ENCODE measurements around the gene CFAP126.
"Not testable (repeated sequence)": the region's sequence is repeated elsewhere in the genome, so short reads cannot be mapped to it uniquely, and the experiment has no call there.

The CFAP126 gene

DNA sequence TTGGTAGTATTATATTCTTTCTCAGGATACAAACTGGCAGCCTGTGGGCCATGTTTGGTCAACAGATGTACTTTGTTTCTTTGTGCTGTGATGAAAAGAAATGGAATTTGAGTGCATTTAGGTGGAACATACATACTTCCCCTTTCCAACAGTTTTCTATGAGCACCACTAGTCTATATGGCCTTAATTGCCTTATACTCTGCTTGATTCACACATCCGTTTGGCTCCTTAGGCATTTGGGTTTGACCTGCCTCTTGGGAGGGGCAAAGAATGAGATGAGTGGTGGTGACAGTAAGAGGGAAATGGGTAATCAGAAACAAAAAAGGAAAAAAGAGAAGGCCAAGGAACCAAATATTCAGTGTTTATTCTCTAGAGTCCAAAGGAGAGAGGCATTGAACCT, 17.0 kb downstream of the CFAP126 start:
- no peak for DNase-seq (ENCODE audit: low read depth)
- H3K4me3 ChIP-seq (ENCODE audit: low read depth, low read length) = no peak overlapping the region
- TF ChIP-seq, protein P1, sequence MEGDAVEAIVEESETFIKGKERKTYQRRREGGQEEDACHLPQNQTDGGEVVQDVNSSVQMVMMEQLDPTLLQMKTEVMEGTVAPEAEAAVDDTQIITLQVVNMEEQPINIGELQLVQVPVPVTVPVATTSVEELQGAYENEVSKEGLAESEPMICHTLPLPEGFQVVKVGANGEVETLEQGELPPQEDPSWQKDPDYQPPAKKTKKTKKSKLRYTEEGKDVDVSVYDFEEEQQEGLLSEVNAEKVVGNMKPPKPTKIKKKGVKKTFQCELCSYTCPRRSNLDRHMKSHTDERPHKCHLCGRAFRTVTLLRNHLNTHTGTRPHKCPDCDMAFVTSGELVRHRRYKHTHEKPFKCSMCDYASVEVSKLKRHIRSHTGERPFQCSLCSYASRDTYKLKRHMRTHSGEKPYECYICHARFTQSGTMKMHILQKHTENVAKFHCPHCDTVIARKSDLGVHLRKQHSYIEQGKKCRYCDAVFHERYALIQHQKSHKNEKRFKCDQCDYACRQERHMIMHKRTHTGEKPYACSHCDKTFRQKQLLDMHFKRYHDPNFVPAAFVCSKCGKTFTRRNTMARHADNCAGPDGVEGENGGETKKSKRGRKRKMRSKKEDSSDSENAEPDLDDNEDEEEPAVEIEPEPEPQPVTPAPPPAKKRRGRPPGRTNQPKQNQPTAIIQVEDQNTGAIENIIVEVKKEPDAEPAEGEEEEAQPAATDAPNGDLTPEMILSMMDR (IDR thresholded peaks at IDR 0.05; ENCODE audit: insufficient read depth, low read depth, low read length, missing control alignments) = no peak

DNA sequence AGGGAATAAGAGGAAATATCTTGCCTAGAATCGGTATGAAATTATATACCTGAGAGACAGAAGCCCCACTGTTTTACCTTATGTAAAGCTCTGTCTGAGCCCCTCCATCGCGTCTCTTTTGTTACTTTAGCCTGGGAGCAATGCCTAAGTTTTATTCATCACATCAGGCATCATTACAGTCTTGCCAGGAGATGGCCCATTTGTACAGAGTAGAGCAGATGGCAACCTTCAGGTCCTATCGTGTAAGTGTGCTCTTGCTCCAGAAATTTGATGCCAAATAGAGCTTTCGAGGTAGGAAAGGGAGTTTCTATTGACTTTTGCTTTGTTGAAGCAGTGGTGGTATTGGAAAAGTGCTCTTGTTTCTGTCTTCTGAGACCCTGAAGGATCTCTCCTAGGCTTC, 24.9 kb downstream of the CFAP126 start:
- TF ChIP-seq, protein P1 (IDR thresholded peaks at IDR 0.05; ENCODE audit: insufficient read depth, low read depth, low read length, missing control alignments) = no peak
- DNase-seq (ENCODE audit: low read depth) = no peak

DNA sequence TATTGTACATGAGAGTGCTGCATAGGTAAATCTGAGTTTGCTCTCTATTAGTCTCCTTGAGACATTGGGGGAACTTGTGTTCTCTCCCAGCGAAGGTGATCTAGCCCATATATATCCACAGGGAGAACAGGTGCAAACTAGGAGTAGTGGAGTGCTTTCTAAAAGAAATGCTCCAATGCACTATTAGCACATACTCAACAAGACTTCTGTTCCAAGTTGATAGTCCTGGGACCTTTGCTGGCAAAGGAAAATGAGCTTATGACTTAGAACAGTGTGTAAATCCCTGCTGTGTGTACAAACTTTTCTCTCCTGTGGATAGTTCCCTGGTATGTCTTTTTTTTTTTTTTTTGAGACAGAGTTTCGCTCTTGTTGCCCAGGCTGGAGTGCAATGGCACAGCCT, 25.5 kb downstream of the CFAP126 start:
- no peak for DNase-seq (ENCODE audit: low read depth)
- TF ChIP-seq, protein P1 (IDR thresholded peaks at IDR 0.05; ENCODE audit: insufficient read depth, low read depth, low read length, missing control alignments) = no peak
- H3K4me3 ChIP-seq (ENCODE audit: low read depth, low read length) = no peak overlapping the region

More for the DNA sequence above, 24.9 kb downstream of the CFAP126 start:
- no peak overlapping the region for H3K4me3 ChIP-seq (ENCODE audit: low read depth, low read length)

DNA sequence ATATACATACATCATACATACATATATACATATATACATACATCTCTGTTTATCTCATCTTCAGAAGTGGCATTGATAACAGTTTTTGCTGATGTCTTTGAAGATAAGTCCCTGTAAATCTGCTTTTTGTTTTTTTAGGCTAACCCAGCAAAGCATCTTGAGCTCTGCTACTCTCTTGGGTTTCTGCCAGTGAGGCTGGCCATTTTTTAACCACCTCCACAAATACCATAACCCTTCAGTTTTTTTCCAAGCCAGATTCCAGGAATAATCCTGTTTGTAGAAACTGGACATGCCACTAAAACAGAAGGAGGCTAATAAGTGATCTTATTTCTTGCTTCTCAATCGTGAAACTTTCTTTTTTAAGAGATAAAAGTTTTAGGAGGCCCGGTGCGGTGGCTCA, 31.9 kb downstream of the CFAP126 start:
- no peak overlapping the region for H3K4me3 ChIP-seq (ENCODE audit: low read depth, low read length)
- DNase-seq (ENCODE audit: low read depth) = no peak
- TF ChIP-seq, protein P1 (IDR thresholded peaks at IDR 0.05; ENCODE audit: insufficient read depth, low read depth, low read length, missing control alignments) = no peak

DNA sequence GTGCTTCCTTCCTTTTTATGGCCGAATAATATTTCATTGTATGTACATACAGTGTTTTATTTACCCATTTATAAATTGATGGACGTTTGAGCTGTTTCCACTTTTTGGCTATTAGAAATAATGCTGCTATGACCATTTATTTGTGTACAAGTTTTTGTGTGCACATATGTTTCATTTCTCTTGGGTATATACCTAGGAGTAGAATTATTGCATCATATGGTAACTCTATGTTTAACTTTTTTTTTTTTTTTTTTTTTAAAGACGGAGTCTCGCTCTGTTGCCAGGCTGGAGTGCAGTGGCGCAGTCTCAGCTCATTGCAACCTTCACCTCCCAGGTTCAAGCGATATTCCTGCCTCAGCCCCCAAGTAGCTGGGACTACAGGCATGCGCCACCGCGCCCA, 34.5 kb downstream of the CFAP126 start:
- TF ChIP-seq, protein P1 (IDR thresholded peaks at IDR 0.05; ENCODE audit: insufficient read depth, low read depth, low read length, missing control alignments) = no peak
- DNase-seq (ENCODE audit: low read depth) = no peak
- H3K4me3 ChIP-seq (ENCODE audit: low read depth, low read length) = no peak overlapping the region

DNA sequence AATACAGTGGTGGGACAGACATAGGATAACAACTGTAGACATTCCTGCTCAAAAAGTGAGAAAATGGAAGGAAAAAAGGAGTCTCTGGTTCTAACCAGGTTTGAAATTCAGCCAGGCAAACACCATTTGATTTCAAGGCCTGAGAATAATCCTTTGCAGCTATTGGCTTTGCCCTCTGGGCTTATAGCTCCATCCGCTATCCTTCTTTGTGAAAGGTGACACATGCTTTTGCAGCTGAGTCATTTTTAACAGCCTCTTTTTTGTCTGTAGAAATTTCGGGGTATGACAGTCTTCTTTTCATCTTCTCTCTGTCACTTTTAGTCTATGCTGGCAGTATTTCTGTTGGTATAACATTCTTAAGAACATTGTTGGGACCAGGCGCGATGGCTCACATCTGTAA, 37.3 kb downstream of the CFAP126 start:
- TF ChIP-seq, protein P1 (IDR thresholded peaks at IDR 0.05; ENCODE audit: insufficient read depth, low read depth, low read length, missing control alignments) = no peak
- no peak for DNase-seq (ENCODE audit: low read depth)
- H3K4me3 ChIP-seq (ENCODE audit: low read depth, low read length) = no peak overlapping the region

DNA sequence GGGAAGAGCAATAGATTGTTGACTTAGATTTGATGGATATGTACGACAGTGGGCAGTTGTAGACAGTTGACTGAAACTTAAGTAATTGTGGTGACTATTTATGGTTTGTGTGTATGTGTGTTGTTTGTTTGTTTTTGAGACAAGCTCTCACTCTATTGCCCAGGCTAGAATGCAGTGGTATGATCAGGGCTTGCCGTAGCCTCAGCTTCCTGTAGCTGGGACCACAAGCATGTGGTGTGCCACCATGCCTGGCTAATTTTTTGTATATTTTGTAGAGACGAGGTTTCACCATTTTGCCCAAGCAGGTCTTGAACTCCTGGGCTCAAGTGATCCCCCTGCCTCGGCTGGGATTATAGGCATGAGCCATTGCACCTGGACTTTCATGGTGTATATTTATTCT, 43.7 kb downstream of the CFAP126 start:
- TF ChIP-seq, protein P1 (IDR thresholded peaks at IDR 0.05; ENCODE audit: insufficient read depth, low read depth, low read length, missing control alignments) = no peak
- no peak for DNase-seq (ENCODE audit: low read depth)
- no peak overlapping the region for H3K4me3 ChIP-seq (ENCODE audit: low read depth, low read length)

DNA sequence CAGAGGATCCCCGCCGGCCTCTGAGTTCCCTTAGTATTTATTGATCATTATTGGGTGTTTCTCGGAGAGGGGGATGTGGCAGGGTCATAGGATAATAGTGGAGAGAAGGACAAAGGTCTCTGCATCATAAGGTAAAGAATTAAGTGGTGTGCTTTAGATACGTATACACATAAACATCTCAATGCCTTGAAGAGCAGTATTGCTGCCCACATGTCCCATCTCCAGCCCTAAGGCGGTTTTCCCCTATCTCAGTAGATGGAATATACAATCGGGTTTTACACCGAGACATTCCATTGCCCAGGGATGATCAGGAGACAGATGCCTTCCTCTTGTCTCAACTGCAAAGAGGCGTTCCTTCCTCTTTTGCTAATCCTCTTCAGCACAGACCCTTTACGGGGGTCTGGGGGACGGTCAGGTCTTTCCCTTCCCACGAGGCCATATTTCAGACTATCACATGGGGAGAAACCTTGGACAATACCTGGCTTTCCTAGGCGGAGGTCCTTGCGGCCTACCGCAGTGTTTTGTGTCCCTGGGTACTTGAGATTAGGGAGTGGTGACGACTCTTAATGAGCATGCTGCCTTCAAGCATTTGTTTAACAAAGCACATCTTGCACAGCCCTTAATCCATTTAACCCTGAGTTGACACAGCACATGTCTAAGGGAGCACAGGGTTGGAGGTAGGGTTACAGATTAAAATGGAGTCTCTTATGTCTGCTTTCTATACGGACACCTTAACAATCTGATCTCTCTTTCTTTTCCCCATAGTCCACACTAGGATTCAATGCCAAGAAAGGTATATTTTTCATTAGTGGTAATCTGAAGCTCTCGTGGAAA, 51.6 kb downstream of the CFAP126 start:
- not testable (repeated sequence) for H3K4me3 ChIP-seq (ENCODE audit: low read depth, low read length); DNase-seq (ENCODE audit: low read depth)
